Lower lobe of right lung (tissue), 2 donors: ENCODE data around the gene MMS19. TPM values are rescaled to one million over a fixed set of nuclear protein-coding genes. Genes with fewer than 3 reads are reported as not detected.

Experiments
- ATAC-seq, 2 donors: fragments of 200-7000 bp; cut with Tn5 transposase; one replicate each; pipeline ENCODE4 v1.9.1; 2020 to 2022; ENCODE audit warnings: mild to moderate bottlenecking in 2 of 2, moderate library complexity in 2 of 2
- DNase-seq: peaks from one replicate; pipeline ENCODE4 v3.0.0-alpha.2; 2020
- H3K27ac ChIP-seq: fragments of 200-600 bp; one replicate; pipeline ENCODE4 v1.8.0; 2022
- H3K27me3 ChIP-seq: fragments of 200-600 bp; one replicate; pipeline ENCODE4 v1.8.0; 2022; ENCODE audit warnings: low read depth
- H3K36me3 ChIP-seq: fragments of 200-600 bp; one replicate; pipeline ENCODE4 v1.8.0; 2022; ENCODE audit warnings: mild to moderate bottlenecking
- H3K4me1 ChIP-seq: fragments of 200-600 bp; one replicate; pipeline ENCODE4 v1.8.0; 2022
- H3K4me3 ChIP-seq: fragments of 200-600 bp; one replicate; pipeline ENCODE4 v1.8.0; 2022; ENCODE audit warnings: mild to moderate bottlenecking
- H3K9me3 ChIP-seq: fragments of 200-600 bp; one replicate; pipeline ENCODE4 v1.8.0; 2022
- CTCF ChIP-seq: fragments of 200-600 bp; IDR thresholded peaks from one replicate; pipeline ENCODE4 v1.8.0; 2022; ENCODE audit warnings: antibody characterized with exemption, mild to moderate bottlenecking
- intact Hi-C: fragments of 100-400 bp; cut with DNase I; formaldehyde crosslinking; loops from one replicate; pipeline ENCODE4 v1.11.0; 2022
- total RNA-seq: library from RNA; stranded (reverse); fragmentation: NEBNext Ultra II Directional; extraction: Animal tissue kit (Norgen Biotek cat#: 25700); gene quantifications from one replicate; pipeline ENCODE4 v1.2.1, GENCODE V29; 2021
- donor health status: DM: no; HTN: yes; CAD: no; lungs with severe emphysema.

The MMS19 gene
- total RNA-seq, 1 donor from 2014 or later: 65.5 TPM

- intact Hi-C loops: no loop called here
- Histone ChIP-seq H3K36me3 (no peaks in the 10 kb centered on the region), H3K27ac (no peak overlapping the region)
Measured at GRCh38 chr10:97511711-97512440, 13.7 kb upstream of the MMS19 start.

DNA sequence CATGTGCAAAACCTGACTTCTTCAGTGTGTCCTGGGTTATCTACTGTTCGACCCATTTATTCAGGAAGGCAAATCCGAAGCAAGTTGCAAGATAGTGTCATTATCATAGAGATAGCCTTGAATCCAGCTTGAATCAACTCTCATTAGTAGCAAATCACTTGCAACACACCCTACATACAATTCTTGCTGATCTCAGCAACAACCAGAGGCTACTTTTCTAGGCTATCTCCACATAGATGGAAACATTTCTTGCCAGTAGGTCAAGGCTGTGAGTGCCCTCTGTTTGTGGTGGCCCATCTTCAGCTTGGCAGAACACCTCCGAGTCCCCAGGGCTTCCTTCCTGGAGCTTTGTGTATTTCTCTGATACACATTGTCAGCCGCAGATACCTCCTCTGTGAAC, 12.5 kb upstream of the MMS19 start:
- H3K27ac ChIP-seq: no peak overlapping the region
- ATAC-seq (no peak), DNase-seq (no peak)
- intact Hi-C loops: no loop called here
- no peak for TF ChIP-seq CTCF
- H3K36me3 ChIP-seq: no peaks in the 10 kb centered on the region
- peaks cover 17% of the 10 kb centered on the region for H3K4me1 ChIP-seq
- no peaks in the 10 kb centered on the region for H3K9me3 ChIP-seq
- H3K4me3 ChIP-seq: no peak overlapping the region
- no peaks in the 10 kb centered on the region for H3K27me3 ChIP-seq

More at GRCh38 chr10:97511711-97512440, 13.7 kb upstream of the MMS19 start:
- ATAC-seq (no peak), DNase-seq (no peak)
- no peaks in the 10 kb centered on the region for H3K27me3 ChIP-seq
- TF ChIP-seq CTCF: no peak
- peaks cover 27% of the 10 kb centered on the region for H3K4me1 ChIP-seq
- no peak overlapping the region for H3K4me3 ChIP-seq
- H3K9me3 ChIP-seq: no peaks in the 10 kb centered on the region

DNA sequence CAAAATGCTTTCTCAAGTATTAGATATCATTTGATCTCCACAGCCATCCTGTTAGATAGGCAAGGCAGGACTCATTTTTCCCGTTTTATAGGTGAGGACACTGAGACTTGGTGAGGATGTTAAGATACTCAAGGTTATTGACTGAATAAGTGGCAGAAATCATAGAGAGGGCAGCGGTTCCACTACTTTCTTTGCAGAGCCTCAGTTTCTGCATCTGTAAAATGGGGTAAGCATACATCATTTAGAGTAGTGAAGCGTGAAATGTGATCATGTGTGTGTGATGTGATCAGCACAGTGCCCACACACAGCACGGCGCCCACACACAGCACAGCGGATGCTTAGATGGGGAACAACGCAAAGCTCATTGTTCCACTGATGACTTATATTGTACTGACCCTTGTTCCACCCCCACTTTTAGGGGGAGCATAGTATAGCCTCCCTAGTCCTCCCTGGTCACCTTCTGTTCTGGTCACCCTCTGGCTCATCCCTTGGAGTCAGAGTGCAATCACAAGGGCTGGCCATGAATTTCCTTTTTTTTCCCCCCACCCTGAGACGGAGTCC, 11.0 kb upstream of the MMS19 start:
- ATAC-seq: peak in 1 of 2 donors; percentile 55

GRCh38 chr10:97508342-97508741, 10.1 kb upstream of the MMS19 start:
- TF ChIP-seq CTCF: no peak
- H3K27ac ChIP-seq: no peak overlapping the region

More for the DNA sequence above, 11.0 kb upstream of the MMS19 start:
- Histone ChIP-seq H3K9me3 (no peaks in the 10 kb centered on the region), H3K4me3 (no peak overlapping the region), H3K27me3 (no peaks in the 10 kb centered on the region), H3K36me3 (no peaks in the 10 kb centered on the region), H3K27ac (no peak overlapping the region), H3K4me1 (peaks cover 20% of the 10 kb centered on the region)
- TF ChIP-seq CTCF: no peak
- intact Hi-C loops: no loop called here
- no peak for DNase-seq

DNA sequence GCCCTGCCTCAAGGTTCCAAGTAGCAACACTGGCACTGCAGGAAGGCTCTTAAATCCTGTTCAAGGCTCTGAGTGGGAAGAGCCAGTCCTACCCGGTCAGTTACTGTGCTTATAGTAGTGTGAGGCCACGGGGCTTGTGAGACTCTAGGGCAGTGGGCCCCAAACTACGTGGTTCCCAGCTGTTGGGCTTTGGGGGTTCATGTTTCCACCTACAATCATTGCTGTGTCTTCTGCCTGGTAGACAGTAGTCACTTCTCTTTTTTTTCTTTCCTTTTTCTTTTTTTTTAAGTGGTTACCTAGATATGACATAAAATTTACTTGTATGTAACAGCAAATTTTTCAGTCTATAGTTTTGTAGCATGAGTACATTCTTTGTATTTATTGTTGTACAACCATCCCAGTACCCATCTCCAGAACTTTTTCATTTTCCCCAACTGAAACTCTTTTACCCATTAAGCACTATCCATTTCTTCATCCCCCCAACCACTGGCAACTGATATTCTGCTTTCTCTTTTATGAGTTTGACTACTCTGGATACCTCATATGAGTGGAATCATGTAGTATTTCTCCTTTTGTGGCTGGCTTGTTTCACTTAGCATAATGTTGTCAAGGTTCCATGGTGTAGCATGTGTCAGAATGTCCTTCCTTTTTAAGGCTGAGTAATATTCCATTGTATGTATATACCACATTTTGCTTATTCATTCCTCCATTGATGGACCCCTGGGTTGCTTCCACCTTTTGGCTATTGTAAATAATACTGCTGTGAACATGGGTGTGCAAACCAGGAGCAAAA, 8.2 kb upstream of the MMS19 start:
- no peaks in the 10 kb centered on the region for H3K9me3 ChIP-seq
- peaks cover 22% of the 10 kb centered on the region for H3K4me1 ChIP-seq
- intact Hi-C loops: no loop called here
- H3K4me3 ChIP-seq: no peak overlapping the region
- H3K27me3 ChIP-seq: no peaks in the 10 kb centered on the region
- TF ChIP-seq CTCF: no peak
- H3K36me3 ChIP-seq: no peaks in the 10 kb centered on the region
- DNase-seq: no peak
- no peak for ATAC-seq
- no peak overlapping the region for H3K27ac ChIP-seq

More at GRCh38 chr10:97508342-97508741, 10.1 kb upstream of the MMS19 start:
- ATAC-seq (no peak), DNase-seq (no peak)
- intact Hi-C loops: no loop called here
- H3K4me3 ChIP-seq: no peak overlapping the region
- no peaks in the 10 kb centered on the region for H3K36me3 ChIP-seq
- H3K27me3 ChIP-seq: no peaks in the 10 kb centered on the region
- H3K9me3 ChIP-seq: no peaks in the 10 kb centered on the region
- peaks cover 22% of the 10 kb centered on the region for H3K4me1 ChIP-seq
